ENCODE measurements around the gene TFPI. TPM values are rescaled to one million over a fixed set of nuclear protein-coding genes. Genes with fewer than 3 reads are reported as not detected.

TFPI gene
- total RNA-seq, 2 donors from 2014 or later = 0.05 to 0.19 TPM

GRCh38 chr2:187421519-187421918 lies 132.7 kb downstream of the TFPI start:
- DNase-seq = no peak
- H3K4me3 Mint-ChIP-seq = no peak overlapping the region
- peaks cover 0 to 1% of the 10 kb centered on the region in 2 donors for H3K36me3 Mint-ChIP-seq (ENCODE audit: insufficient read depth in 2 of 2)
- ATAC-seq (replicated peaks in 1 of 2) = no peak
- no peak overlapping the region for H3K27ac Mint-ChIP-seq
- no peaks in the 10 kb centered on the region for H3K4me1 Mint-ChIP-seq (ENCODE audit: low read depth)
- H3K9me3 Mint-ChIP-seq = peaks cover 0 to 1% of the 10 kb centered on the region in 2 donors
- H3K27me3 Mint-ChIP-seq (ENCODE audit: low read depth) = no peaks in the 10 kb centered on the region

- H3K27me3 Mint-ChIP-seq (ENCODE audit: low read depth) = no peaks in the 10 kb centered on the region
- ATAC-seq (replicated peaks in 1 of 2) (no peak), DNase-seq (no peak)
- no peak overlapping the region for H3K27ac Mint-ChIP-seq
- peaks cover 0 to 1% of the 10 kb centered on the region in 2 donors for H3K36me3 Mint-ChIP-seq (ENCODE audit: insufficient read depth in 2 of 2)
- peaks cover 0 to 1% of the 10 kb centered on the region in 2 donors for H3K9me3 Mint-ChIP-seq
- H3K4me1 Mint-ChIP-seq (ENCODE audit: low read depth) = no peaks in the 10 kb centered on the region
- no peak overlapping the region for H3K4me3 Mint-ChIP-seq
These were observed 134.4 kb downstream of the TFPI start for GRCh38 chr2:187419808-187420207.

GRCh38 chr2:187415449-187415848 lies 138.8 kb downstream of the TFPI start:
- Mint-ChIP-seq H3K27me3 (ENCODE audit: low read depth) (no peaks in the 10 kb centered on the region), H3K27ac (no peak overlapping the region), H3K4me3 (no peak overlapping the region), H3K36me3 (ENCODE audit: insufficient read depth in 2 of 2) (no peaks in the 10 kb centered on the region), H3K4me1 (ENCODE audit: low read depth) (no peaks in the 10 kb centered on the region), H3K9me3 (no peaks in the 10 kb centered on the region)
- ATAC-seq (replicated peaks in 1 of 2) = no peak
- DNase-seq = no peak

Other genes starting within 250 kb of the TFPI start
- gene CALCRL, start 106.2 kb downstream of the TFPI start, total RNA-seq = 1 to 10 TPM; 2.1 to 3.0 TPM

Data from activated T-cell treated with anti-CD3 and anti-CD28 coated beads, Interleukin-2, amount 50 U/mL, for 72 hours (primary cell).